ENCODE results near the gene PARD3B. TPM values are rescaled to one million over a fixed set of nuclear protein-coding genes. Genes with fewer than 3 reads are reported as not detected.

The PARD3B gene
- polyA plus RNA-seq, 3 donors, result not detected

DNA sequence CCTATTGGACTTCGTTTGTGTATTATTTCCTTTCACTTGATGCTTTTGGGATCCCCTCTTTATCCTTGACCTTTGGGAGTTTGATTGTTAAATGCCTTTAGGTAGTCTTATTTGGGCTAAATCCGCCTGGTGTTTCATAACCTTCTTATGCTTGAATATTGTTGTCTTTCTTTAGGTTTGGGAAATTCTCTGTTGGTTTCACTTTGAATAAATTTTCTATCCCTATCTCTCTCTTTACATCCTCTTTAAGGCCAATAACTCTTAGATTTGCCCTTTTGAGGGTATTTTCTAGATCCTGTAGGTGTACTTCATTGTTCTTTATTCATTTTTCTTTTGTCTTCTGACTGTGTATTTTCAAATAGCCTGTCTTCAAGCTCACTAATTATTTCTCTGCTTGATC lies 354.7 kb downstream of the PARD3B start:
- DNase-seq, result no peak
- TF ChIP-seq, protein P1, sequence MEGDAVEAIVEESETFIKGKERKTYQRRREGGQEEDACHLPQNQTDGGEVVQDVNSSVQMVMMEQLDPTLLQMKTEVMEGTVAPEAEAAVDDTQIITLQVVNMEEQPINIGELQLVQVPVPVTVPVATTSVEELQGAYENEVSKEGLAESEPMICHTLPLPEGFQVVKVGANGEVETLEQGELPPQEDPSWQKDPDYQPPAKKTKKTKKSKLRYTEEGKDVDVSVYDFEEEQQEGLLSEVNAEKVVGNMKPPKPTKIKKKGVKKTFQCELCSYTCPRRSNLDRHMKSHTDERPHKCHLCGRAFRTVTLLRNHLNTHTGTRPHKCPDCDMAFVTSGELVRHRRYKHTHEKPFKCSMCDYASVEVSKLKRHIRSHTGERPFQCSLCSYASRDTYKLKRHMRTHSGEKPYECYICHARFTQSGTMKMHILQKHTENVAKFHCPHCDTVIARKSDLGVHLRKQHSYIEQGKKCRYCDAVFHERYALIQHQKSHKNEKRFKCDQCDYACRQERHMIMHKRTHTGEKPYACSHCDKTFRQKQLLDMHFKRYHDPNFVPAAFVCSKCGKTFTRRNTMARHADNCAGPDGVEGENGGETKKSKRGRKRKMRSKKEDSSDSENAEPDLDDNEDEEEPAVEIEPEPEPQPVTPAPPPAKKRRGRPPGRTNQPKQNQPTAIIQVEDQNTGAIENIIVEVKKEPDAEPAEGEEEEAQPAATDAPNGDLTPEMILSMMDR (IDR thresholded peaks at IDR 0.05), result no peak
- Histone ChIP-seq H3K36me3 (replicated peaks in 1 of 2; ENCODE audit: control insufficient read depth in 1 of 2, insufficient read depth in 2 of 2, low read length in 2 of 2) (no peaks in the 10 kb centered on the region), H3K4me2 (replicated peaks; ENCODE audit: extremely low read depth, low read length, poor library complexity, severe bottlenecking) (no peak overlapping the region), H3K4me3 (replicated peaks in 1 of 3; ENCODE audit: low read depth in 2 of 3, low read length in 3 of 3) (no peak overlapping the region), H3K9me3 (replicated peaks in 1 of 2; ENCODE audit: control insufficient read depth in 1 of 2, insufficient read depth in 1 of 2, low read length in 2 of 2) (peaks cover 6 to 13% of the 10 kb centered on the region in 2 donors), H3K4me1 (ENCODE audit: control insufficient read depth in 1 of 2, insufficient read depth in 2 of 2, low read length in 2 of 2) (no peaks in the 10 kb centered on the region), H3K9ac (ENCODE audit: insufficient read depth, low read length, poor library complexity, severe bottlenecking) (no peak overlapping the region), H3K27ac (ENCODE audit: low read depth in 1 of 2, low read length in 2 of 2) (no peak overlapping the region), H2AFZ (ENCODE audit: insufficient read depth, low read depth, low read length, poor library complexity, severe bottlenecking) (no peak overlapping the region), H4K20me1 (ENCODE audit: insufficient read depth, low read length) (no peaks in the 10 kb centered on the region), H3K79me2 (ENCODE audit: insufficient read depth, low read length) (no peaks in the 10 kb centered on the region), H3K27me3 (ENCODE audit: control insufficient read depth in 2 of 2, insufficient read depth in 2 of 2, low read length in 2 of 2) (no peaks in the 10 kb centered on the region)
- no peaks in the 10 kb centered on the region for H3K27me3 Mint-ChIP-seq (ENCODE audit: low read depth in 3 of 3)
- WGBS (ENCODE audit: insufficient coverage), result no CpG with 5 or more reads among the region's 2 CpGs
- H3K36me3 Mint-ChIP-seq, result no peaks in the 10 kb centered on the region
- no peak overlapping the region for H3K27ac Mint-ChIP-seq
- no peaks in the 10 kb centered on the region for H3K4me1 Mint-ChIP-seq
- intact Hi-C loops (cut with micrococcal nuclease), result no loop called here
- no peak overlapping the region for H3K4me3 Mint-ChIP-seq
- peaks cover 5 to 17% (median 9%) of the 10 kb centered on the region in 7 donors for H3K9me3 Mint-ChIP-seq

GRCh38 chr2:204900487-204900886 lies 355.2 kb downstream of the PARD3B start:
- Histone ChIP-seq H3K79me2 (ENCODE audit: insufficient read depth, low read length) (no peaks in the 10 kb centered on the region), H3K4me3 (replicated peaks in 1 of 3; ENCODE audit: low read depth in 2 of 3, low read length in 3 of 3) (no peak overlapping the region), H3K9me3 (replicated peaks in 1 of 2; ENCODE audit: control insufficient read depth in 1 of 2, insufficient read depth in 1 of 2, low read length in 2 of 2) (peaks cover 6 to 13% of the 10 kb centered on the region in 2 donors), H3K9ac (ENCODE audit: insufficient read depth, low read length, poor library complexity, severe bottlenecking) (no peak overlapping the region), H3K4me2 (replicated peaks; ENCODE audit: extremely low read depth, low read length, poor library complexity, severe bottlenecking) (no peak overlapping the region), H3K27me3 (ENCODE audit: control insufficient read depth in 2 of 2, insufficient read depth in 2 of 2, low read length in 2 of 2) (no peaks in the 10 kb centered on the region), H4K20me1 (ENCODE audit: insufficient read depth, low read length) (no peaks in the 10 kb centered on the region), H2AFZ (ENCODE audit: insufficient read depth, low read depth, low read length, poor library complexity, severe bottlenecking) (no peak overlapping the region), H3K4me1 (ENCODE audit: control insufficient read depth in 1 of 2, insufficient read depth in 2 of 2, low read length in 2 of 2) (no peaks in the 10 kb centered on the region), H3K27ac (ENCODE audit: low read depth in 1 of 2, low read length in 2 of 2) (no peak overlapping the region), H3K36me3 (replicated peaks in 1 of 2; ENCODE audit: control insufficient read depth in 1 of 2, insufficient read depth in 2 of 2, low read length in 2 of 2) (no peaks in the 10 kb centered on the region)
- Mint-ChIP-seq H3K4me3 (no peak overlapping the region), H3K9me3 (peaks cover 5 to 17% (median 9%) of the 10 kb centered on the region in 7 donors), H3K36me3 (no peaks in the 10 kb centered on the region), H3K27ac (no peak overlapping the region), H3K27me3 (ENCODE audit: low read depth in 3 of 3) (no peaks in the 10 kb centered on the region), H3K4me1 (no peaks in the 10 kb centered on the region)
- intact Hi-C loops (cut with micrococcal nuclease), result no loop called here
- no peak for DNase-seq
- TF ChIP-seq, protein P1 (IDR thresholded peaks at IDR 0.05), result no peak
- WGBS (ENCODE audit: insufficient coverage), result 30% methylated on average over 2 of the region's 2 CpGs

Measured in CD14-positive monocyte (primary cell).